ENCODE data around the gene FOCAD. TPM values are rescaled to one million over a fixed set of nuclear protein-coding genes. Genes with fewer than 3 reads are reported as not detected.

FOCAD gene
- total RNA-seq, result 100 to 1,000 TPM in 1 of 4 donors, 10 to 100 TPM in 3; 49.3 to 139 (median 92.8) TPM

DNA sequence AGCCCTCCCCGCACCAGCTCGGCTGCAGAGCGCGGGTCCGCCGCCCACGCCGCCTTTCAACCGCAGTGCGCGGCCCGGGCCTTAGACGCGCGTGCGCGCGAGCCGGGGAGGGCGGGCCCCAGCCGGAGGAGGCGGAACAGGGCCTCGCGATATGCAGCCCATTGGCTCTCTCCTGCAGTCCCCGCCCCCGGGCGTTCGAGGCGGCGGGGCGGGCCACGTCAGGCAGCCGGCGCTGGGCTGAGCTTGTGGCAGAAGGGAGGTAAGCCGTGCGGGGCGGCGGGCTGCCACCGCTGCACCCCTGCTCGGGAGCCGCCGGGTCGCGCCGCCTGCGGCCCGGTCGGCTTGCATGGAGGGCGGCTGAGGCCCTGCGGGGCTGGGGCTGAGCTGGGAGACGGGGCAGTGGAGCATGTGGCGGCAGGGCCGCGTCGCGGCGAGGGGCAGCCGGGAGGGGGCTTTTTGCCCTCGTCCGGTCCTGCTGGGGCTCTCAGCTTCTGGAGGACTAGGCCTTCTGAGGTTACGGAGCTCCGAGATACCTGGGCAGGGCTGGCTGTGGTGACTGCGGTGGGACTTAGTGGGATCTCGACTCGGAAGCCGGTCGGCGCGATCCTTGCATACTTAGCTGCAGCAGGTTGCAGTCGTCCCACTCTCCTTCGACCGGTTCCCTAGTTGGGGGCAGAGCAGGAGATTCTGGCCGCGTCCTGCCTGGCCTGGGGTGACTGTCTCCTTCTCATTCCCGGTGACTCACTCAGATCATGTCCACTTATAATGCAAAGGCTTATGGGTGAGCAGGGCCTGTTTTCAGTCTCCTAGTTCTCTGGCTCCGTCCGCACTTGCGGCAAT, at the start of gene FOCAD:
FOCAD (plus strand) TSS at position 225 of the 840 bp plus-strand sequence. CDS start 31,095 bp downstream, outside the sequence.
- no peaks in the 10 kb centered on the region for H3K36me3 ChIP-seq

DNA sequence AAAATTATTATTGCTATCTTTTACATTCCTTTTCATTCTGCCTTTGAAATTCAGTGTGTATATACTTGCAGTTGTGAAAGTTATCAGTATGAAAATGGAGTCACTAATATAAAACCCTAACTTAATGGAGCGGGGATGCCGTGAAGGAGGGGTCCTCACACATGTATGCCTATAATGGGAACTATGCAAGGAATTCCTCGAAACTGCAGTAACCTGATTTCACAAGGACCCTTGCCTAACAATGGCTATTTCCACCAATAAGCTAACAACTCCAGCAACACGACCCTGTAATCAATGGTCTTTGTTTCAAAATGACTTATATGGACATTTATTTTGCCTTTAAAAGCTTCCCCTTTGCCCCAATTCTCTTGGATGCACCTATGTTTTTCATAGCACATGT, 49.2 kb upstream of the FOCAD start:
- Histone ChIP-seq H3K9me3 (no peaks in the 10 kb centered on the region), H3K27me3 (no peaks in the 10 kb centered on the region), H3K4me1 (peaks cover 0 to 13% of the 10 kb centered on the region in 2 donors), H3K27ac (no peak overlapping the region), H3K36me3 (no peaks in the 10 kb centered on the region), H3K4me3 (replicated peaks in 1 of 3) (no peak overlapping the region)
- 77 to 84% methylated on average over 4 of the region's 4 CpGs for WGBS, 2 donors
- no peak for DNase-seq
- intact Hi-C loops (cut with DNase I), result no loop called here
- TF ChIP-seq CTCF (IDR thresholded peaks at IDR 0.05) (no peak), POLR2A (IDR thresholded peaks at IDR 0.05) (no peak)

More for the DNA sequence above, at the start of gene FOCAD:
- H3K4me3 ChIP-seq (replicated peaks in 1 of 3), result peak within 1 kb of the TSS; percentile 56 to 80 (median 76)
- WGBS, 2 donors, result 1% methylated on average over 21 to 53 of the region's 78 CpGs
- TF ChIP-seq CTCF (IDR thresholded peaks at IDR 0.05), result peak in 2 of 6 experiments; percentile 1 to 17
- TF ChIP-seq POLR2A (IDR thresholded peaks at IDR 0.05), result peak; percentile 73 to 100
- H3K27me3 ChIP-seq, result no peaks in the 10 kb centered on the region
- H3K9me3 ChIP-seq, result no peaks in the 10 kb centered on the region
- DNase-seq, result peak; percentile 97
- H3K4me1 ChIP-seq, result peaks cover 14 to 26% of the 10 kb centered on the region in 2 donors
- peak within 1 kb of the TSS; percentile 77 to 94 (median 87) for H3K27ac ChIP-seq
- intact Hi-C loops (cut with DNase I), result no loop called here

DNA sequence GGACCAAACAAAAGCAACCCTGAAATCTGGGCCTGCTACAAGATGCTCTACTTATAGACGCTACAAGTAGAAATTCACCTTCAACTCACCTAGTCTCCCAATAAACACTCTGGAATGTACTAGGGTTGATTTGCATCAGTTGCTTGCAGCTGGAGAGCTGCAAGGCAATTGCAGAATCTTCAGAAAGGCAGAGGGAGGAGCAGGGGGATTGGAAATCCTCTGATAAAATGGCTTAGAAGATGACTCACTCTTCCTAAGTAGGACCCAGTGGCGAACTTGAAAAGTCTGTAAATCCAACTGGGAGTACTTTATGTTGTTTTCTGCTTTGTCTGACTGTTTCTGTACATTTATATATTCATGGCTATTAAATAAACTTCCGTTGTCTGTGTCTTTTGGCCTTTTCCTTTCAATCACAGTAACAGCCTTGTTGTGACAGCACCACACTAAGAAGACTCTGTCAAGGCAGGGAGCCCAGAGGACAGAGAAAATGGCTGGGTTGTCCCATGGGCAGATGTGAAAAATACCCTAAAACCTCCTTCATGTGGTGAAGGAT, 47.1 kb upstream of the FOCAD start:
- no peak for TF ChIP-seq CTCF (IDR thresholded peaks at IDR 0.05)
- no peak for TF ChIP-seq POLR2A (IDR thresholded peaks at IDR 0.05)
- 83 to 91% methylated on average over 3 of the region's 3 CpGs for WGBS, 2 donors

DNA sequence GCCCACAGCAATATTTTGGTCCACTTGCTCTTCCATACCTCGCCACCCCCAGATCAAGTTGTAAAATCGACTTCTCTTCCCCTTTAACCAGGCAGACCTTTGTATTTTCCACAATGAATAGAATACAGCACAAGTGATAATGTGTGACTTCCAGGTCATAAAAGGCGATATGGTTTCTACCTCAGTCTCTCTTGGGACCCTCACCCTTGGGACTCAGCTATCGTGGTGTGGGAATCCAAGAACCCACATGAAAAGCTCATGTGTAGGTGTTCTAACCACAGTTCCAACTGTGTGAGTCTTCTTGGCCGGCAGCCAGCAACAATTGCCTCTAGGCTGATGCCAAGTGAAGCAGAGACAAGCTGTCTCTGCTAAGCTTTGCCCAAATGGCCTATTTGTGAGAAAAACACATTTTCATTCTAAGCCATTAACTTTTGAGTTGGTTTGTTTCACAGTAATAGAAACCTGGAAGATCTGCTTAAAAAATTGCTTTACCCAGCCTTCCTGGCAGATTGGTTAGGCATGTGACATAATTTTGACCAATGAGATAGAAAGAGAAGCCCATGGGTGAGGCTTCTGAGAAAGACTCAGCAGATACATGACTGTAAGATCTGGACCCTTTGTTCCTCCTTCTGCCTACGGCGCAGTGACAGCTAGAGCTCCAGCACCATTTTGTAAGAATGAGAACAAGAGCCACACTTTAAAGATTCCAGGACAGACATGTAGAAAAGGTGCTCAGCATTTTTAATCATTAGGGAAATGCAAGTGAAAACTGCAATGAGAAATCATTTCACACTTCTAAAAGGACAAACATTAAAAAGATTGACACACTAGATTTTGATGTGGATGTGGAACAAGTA, 43.5 kb upstream of the FOCAD start:
- Histone ChIP-seq H3K27ac (peak overlapping the region in 1 of 3 donors; percentile 62), H3K27me3 (no peaks in the 10 kb centered on the region), H3K9me3 (no peaks in the 10 kb centered on the region), H3K4me1 (peaks cover 0 to 18% of the 10 kb centered on the region in 2 donors), H3K4me3 (replicated peaks in 1 of 3) (no peak overlapping the region), H3K36me3 (no peaks in the 10 kb centered on the region)
- TF ChIP-seq CTCF (IDR thresholded peaks at IDR 0.05), result no peak
- no peak for TF ChIP-seq POLR2A (IDR thresholded peaks at IDR 0.05)
- intact Hi-C loops (cut with DNase I), result no loop called here
- WGBS, 2 donors, result 58 to 69% methylated on average over 7 of the region's 7 CpGs
- peak; percentile 97 to 98 for DNase-seq

More for the DNA sequence above, 47.1 kb upstream of the FOCAD start:
- intact Hi-C loops (cut with DNase I), result no loop called here
- Histone ChIP-seq H3K4me1 (peaks cover 0 to 18% of the 10 kb centered on the region in 2 donors), H3K27me3 (no peaks in the 10 kb centered on the region), H3K9me3 (no peaks in the 10 kb centered on the region), H3K4me3 (replicated peaks in 1 of 3) (no peak overlapping the region), H3K36me3 (no peaks in the 10 kb centered on the region), H3K27ac (no peak overlapping the region)
- DNase-seq, result no peak
